KMS-11 (cell line): ENCODE measurements around the gene KLHL24.
"Not testable (repeated sequence)": the region's sequence is repeated elsewhere in the genome, so short reads cannot be mapped to it uniquely, and the experiment has no call there.

ENCODE experiments used
- H2AFZ ChIP-seq: fragments of 200-600 bp; sonication (generic); 2 replicates; pipeline ENCODE4 v1.6.1; 2016; ENCODE audit warnings: antibody characterized with exemption, mixed run types, low read depth
- H3K27ac ChIP-seq: fragments of 200-600 bp; sonication (generic); 2 replicates; pipeline ENCODE4 v1.6.1; 2016; ENCODE audit warnings: mild to moderate bottlenecking, mixed run types
- H3K27me3 ChIP-seq: fragments of 200-600 bp; sonication (generic); 2 replicates; pipeline ENCODE4 v1.6.1; 2017; ENCODE audit warnings: mild to moderate bottlenecking, low read depth, mixed run types, moderate library complexity; ENCODE audit not compliant: insufficient read depth
- H3K36me3 ChIP-seq: fragments of 200-600 bp; sonication (generic); 2 replicates; pipeline ENCODE4 v1.6.1; 2017; ENCODE audit warnings: mild to moderate bottlenecking, mixed run types; ENCODE audit not compliant: insufficient read depth
- H3K4me1 ChIP-seq: fragments of 200-600 bp; sonication (generic); 2 replicates; pipeline ENCODE4 v1.6.1; 2016; ENCODE audit warnings: mild to moderate bottlenecking, low read depth, mixed run types; ENCODE audit not compliant: poor library complexity, severe bottlenecking
- H3K4me2 ChIP-seq: fragments of 200-600 bp; sonication (generic); 2 replicates; pipeline ENCODE4 v1.7.0; 2016; ENCODE audit warnings: mild to moderate bottlenecking, mixed run types
- H3K4me3 ChIP-seq: fragments of 200-600 bp; sonication (generic); IDR thresholded peaks from 2 replicates; pipeline ENCODE4 v1.6.1; 2017; ENCODE audit warnings: low read depth, low read length, mixed read lengths; ENCODE audit not compliant: insufficient read depth
- H3K79me2 ChIP-seq: fragments of 200-600 bp; sonication (generic); 2 replicates; pipeline ENCODE4 v1.6.1; 2016; ENCODE audit warnings: low read depth, mixed run types; ENCODE audit not compliant: insufficient read depth
- H3K9ac ChIP-seq: fragments of 200-600 bp; sonication (generic); 2 replicates; pipeline ENCODE4 v1.6.1; 2016; ENCODE audit warnings: mild to moderate bottlenecking, mixed run types
- H4K20me1 ChIP-seq: fragments of 200-600 bp; sonication (generic); 2 replicates; pipeline ENCODE4 v1.6.1; 2016; ENCODE audit warnings: mild to moderate bottlenecking, mixed run types; ENCODE audit not compliant: insufficient read depth
- TF ChIP-seq, protein P1 (sequence below): fragments of 200-600 bp; sonication (generic); conservative IDR thresholded peaks from 2 replicates; pipeline ENCODE4 v1.6.1; 2017; ENCODE audit warnings: low read depth, mild to moderate bottlenecking, antibody characterized with exemption, low read length, moderate library complexity, mixed read lengths

The KLHL24 gene

DNA sequence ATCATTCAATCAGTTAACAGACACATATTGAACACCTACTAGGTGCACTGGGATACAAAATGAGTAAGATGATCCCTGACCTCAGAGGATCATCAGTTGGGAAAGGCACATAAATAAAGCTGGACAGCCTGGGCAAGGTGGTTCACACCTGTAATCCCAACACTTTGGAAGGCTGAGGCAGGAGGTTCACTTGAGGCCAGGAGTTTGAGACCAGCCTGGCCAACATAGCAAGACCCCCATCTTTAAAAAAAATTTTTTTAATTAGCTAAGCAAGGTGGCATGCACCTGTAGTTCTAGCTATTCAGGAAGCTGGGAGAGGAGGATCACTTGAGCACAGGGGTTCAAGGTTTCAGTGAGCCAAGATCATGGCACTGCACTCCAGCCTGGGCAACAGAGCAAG is 3.7 kb upstream of the KLHL24 start:
- TF ChIP-seq, protein P1, sequence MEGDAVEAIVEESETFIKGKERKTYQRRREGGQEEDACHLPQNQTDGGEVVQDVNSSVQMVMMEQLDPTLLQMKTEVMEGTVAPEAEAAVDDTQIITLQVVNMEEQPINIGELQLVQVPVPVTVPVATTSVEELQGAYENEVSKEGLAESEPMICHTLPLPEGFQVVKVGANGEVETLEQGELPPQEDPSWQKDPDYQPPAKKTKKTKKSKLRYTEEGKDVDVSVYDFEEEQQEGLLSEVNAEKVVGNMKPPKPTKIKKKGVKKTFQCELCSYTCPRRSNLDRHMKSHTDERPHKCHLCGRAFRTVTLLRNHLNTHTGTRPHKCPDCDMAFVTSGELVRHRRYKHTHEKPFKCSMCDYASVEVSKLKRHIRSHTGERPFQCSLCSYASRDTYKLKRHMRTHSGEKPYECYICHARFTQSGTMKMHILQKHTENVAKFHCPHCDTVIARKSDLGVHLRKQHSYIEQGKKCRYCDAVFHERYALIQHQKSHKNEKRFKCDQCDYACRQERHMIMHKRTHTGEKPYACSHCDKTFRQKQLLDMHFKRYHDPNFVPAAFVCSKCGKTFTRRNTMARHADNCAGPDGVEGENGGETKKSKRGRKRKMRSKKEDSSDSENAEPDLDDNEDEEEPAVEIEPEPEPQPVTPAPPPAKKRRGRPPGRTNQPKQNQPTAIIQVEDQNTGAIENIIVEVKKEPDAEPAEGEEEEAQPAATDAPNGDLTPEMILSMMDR, result no peak
- no peaks in the 10 kb centered on the region for H3K79me2 ChIP-seq

DNA sequence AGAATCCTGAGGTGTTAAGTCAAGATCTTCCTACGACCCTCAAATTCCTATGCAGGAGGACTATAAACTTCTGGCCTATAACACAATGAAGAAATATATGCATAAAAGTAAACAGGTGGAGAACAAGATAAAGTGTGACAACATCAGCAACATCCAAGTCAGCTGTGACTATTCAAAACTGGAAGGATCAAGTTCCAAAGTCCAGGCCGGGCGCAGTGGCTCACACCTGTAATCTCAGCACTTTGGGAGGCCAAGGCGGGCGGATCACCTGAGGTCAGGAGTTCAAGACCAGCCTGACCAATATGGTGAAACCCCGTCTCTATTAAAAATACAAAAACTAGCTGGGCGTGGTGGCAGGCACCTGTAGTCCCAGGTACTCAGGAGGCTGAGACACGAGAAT is 2.7 kb upstream of the KLHL24 start:
- not testable (repeated sequence) for H3K9ac ChIP-seq, H3K27me3 ChIP-seq, H3K79me2 ChIP-seq, H3K36me3 ChIP-seq, H2AFZ ChIP-seq, H3K27ac ChIP-seq, H3K4me2 ChIP-seq, H4K20me1 ChIP-seq, H3K4me3 ChIP-seq
- peaks cover 12% of the 10 kb centered on the region for H3K4me1 ChIP-seq

More for the DNA sequence above, 3.7 kb upstream of the KLHL24 start:
- Histone ChIP-seq H3K4me1 (peaks cover 7% of the 10 kb centered on the region), H3K27ac (no peak overlapping the region), H3K36me3 (no peaks in the 10 kb centered on the region), H2AFZ (no peak overlapping the region), H4K20me1 (no peaks in the 10 kb centered on the region), H3K4me3 (no peak overlapping the region), H3K27me3 (no peaks in the 10 kb centered on the region), H3K9ac (no peak overlapping the region), H3K4me2 (no peak overlapping the region)

DNA sequence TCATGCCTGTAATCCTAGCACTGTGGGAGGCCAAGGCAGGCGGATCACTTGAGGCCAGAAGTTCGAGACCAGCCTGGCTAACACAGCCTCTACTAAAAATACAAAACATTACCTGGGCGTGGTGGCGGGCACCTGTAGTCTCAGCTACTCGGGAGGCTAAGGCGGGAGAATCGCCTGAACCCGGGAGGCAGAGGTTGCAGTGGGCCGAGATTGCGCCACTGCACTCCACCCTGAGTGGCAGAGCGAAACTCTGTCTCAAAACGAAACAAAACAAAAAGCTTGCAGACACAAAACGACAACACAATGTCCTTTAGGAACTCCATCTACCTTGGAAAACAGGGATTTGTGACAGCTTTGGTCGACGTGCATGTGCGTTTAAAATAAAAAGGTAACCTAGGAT is 716 bp upstream of the KLHL24 start:
- Histone ChIP-seq H3K79me2 (peaks cover 9% of the 10 kb centered on the region; the same call in 1 of the 2 replicates), H2AFZ (peak overlapping the region; percentile 97), H4K20me1 (no peaks in the 10 kb centered on the region), H3K4me3 (no peak overlapping the region), H3K4me2 (peak overlapping the region; percentile 69), H3K27me3 (no peaks in the 10 kb centered on the region), H3K4me1 (peaks cover 17% of the 10 kb centered on the region), H3K36me3 (no peaks in the 10 kb centered on the region), H3K27ac (peak overlapping the region; percentile 80), H3K9ac (peak overlapping the region; percentile 59; the same call in 1 of the 2 replicates)
- TF ChIP-seq, protein P1, result no peak

DNA sequence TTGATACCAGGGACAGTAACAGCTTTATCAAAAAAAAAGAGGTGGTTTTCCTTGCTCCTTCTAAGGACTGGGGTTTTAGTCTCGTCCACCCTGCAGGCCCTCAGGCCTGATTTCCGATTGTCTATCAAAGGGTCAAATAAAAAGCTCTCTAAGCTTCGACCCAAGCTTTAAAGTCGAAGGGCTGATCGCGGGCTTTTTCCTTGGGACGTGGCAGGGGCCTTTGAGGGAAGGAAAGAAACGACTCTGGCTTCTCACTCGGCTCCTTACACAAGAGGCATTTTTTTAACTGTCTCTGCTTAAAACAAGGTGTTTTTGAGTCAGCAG is 354 bp upstream of the KLHL24 start:
- peak overlapping the region; percentile 77 for H3K4me3 ChIP-seq
- no peaks in the 10 kb centered on the region for H3K36me3 ChIP-seq
- H4K20me1 ChIP-seq, result no peaks in the 10 kb centered on the region
- H2AFZ ChIP-seq, result peak overlapping the region; percentile 97
- TF ChIP-seq, protein P1, result no peak
- H3K27me3 ChIP-seq, result no peaks in the 10 kb centered on the region
- peaks cover 17% of the 10 kb centered on the region for H3K4me1 ChIP-seq
- peak overlapping the region; percentile 59; the same call in 1 of the 2 replicates for H3K9ac ChIP-seq
- H3K79me2 ChIP-seq, result peaks cover 9% of the 10 kb centered on the region; the same call in 1 of the 2 replicates
- peak overlapping the region; percentile 69 for H3K4me2 ChIP-seq
- H3K27ac ChIP-seq, result peak overlapping the region; percentile 80

DNA sequence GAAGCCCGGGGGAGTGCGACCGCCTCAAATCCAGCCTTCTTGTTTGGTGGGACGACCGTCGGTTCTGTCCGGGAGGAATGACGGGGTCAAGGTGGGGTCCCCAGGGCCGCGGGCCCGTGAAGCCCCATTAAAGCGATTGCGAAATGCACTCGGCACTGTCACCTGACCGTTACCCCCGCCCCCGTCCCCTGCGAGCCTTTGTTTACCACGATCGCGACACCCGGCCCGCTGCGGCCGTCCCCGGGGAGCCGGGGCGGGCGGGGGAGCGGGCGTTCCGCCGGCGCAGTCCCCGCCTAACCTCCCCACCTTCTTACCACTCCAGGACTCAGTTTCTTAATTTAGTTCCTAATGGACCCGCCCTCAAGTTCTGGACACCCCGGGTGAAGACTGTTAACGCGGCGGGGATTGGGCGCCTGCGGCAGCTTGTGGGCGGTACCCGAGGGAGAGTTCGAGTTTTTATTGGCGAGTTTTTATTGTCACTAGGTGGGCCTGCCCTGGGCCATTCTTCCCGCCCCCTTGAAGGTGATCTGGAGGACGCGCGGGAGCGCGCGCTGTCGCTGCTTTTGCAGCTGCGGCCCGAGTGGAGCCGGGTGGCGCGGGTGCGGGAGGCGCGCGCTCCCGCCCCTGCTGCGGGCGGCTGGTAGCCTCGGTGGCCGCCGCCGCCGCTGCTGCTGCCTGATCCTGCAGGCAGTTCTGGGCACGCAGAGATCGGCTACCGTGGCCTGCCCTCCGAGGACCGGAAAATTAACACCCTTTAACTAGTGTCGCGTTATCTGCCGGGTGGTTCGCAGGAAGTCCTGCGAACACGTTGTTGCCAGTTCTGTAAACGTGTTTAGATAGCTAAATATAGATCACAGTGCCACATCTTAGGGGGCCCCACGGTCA is 1.0 kb downstream of the KLHL24 start:
- peaks cover 17% of the 10 kb centered on the region for H3K4me1 ChIP-seq
- H3K4me2 ChIP-seq, result peak overlapping the region; percentile 78
- H3K79me2 ChIP-seq, result peaks cover 9% of the 10 kb centered on the region; the same call in 1 of the 2 replicates
- peak overlapping the region; percentile 93 for H3K4me3 ChIP-seq
- no peaks in the 10 kb centered on the region for H3K27me3 ChIP-seq
- H4K20me1 ChIP-seq, result no peaks in the 10 kb centered on the region
- TF ChIP-seq, protein P1, result no peak
- peak overlapping the region; percentile 76 for H3K9ac ChIP-seq
- H3K27ac ChIP-seq, result peak overlapping the region; percentile 80
- peak overlapping the region; percentile 97 for H2AFZ ChIP-seq
- H3K36me3 ChIP-seq, result no peaks in the 10 kb centered on the region
